Thymus (tissue), 14 donors: ENCODE results near the gene ANKRD13A. TPM values are rescaled to one million over a fixed set of nuclear protein-coding genes. Genes with fewer than 3 reads are reported as not detected.

ENCODE experiments used
- DNase-seq, 9 donors: peaks; one replicate each; pipeline ENCODE4 v3.0.0-alpha.2; 2013; ENCODE audit warnings: low spot score in 9 of 9, low read depth in 6 of 9, missing footprints in 1 of 9
- H3K27ac ChIP-seq, 2 donors: one replicate each; pipeline ENCODE4 v1.5.1; 2013; ENCODE audit warnings: control low read depth in 1 of 2, low read depth in 1 of 2, low read length in 1 of 2, mild to moderate bottlenecking in 1 of 2, moderate library complexity in 1 of 2
- H3K27me3 ChIP-seq, 2 donors: one replicate each; pipeline ENCODE4 v1.5.1; 2013; ENCODE audit warnings: low read length in 1 of 2; ENCODE audit not compliant: control insufficient read depth in 2 of 2, insufficient read depth in 1 of 2
- H3K36me3 ChIP-seq, 2 donors: one replicate each; pipeline ENCODE4 v1.5.1; 2013; ENCODE audit warnings: low read length in 1 of 2, mild to moderate bottlenecking in 1 of 2, moderate library complexity in 1 of 2; ENCODE audit not compliant: control insufficient read depth in 2 of 2, insufficient read depth in 2 of 2
- H3K4me1 ChIP-seq, 2 donors: one replicate each; pipeline ENCODE4 v1.5.1; 2013; ENCODE audit warnings: low read length in 2 of 2; ENCODE audit not compliant: control insufficient read depth in 2 of 2, insufficient read depth in 2 of 2
- H3K4me3 ChIP-seq, 2 donors: one replicate each; pipeline ENCODE4 v1.5.1; 2013; ENCODE audit warnings: low read length in 2 of 2, control low read depth in 1 of 2, mild to moderate bottlenecking in 1 of 2
- H3K9me3 ChIP-seq, 2 donors: one replicate each; pipeline ENCODE4 v1.5.1; 2013; ENCODE audit warnings: low read length in 1 of 2, mild to moderate bottlenecking in 1 of 2; ENCODE audit not compliant: control insufficient read depth in 2 of 2, insufficient read depth in 1 of 2
- WGBS: extraction: QIAGEN DNeasy Blood & Tissue Kit; methylation state at CpG from one replicate; pipeline ENCODE4 v1.1.7; 2013; 5-methylcytosine and 5-hydroxymethylcytosine counted together
- long read RNA-seq, 10 donors: transcript quantifications; one replicate each; lab custom pipeline, GENCODE V29; 2026
- polyA plus RNA-seq: library from polyadenylated mRNA; stranded (reverse); fragments of 200-250 nt; gene quantifications from one replicate; pipeline ENCODE4 v1.2.3, GENCODE V29; 2013
- total RNA-seq: library from RNA; stranded (reverse); fragments of 120-200 nt; gene quantifications from one replicate; pipeline ENCODE4 v1.2.4, GENCODE V29; 2013
- donor health status: healthy.

ANKRD13A gene
- total RNA-seq: 47.2 TPM
- polyA plus RNA-seq: 30.8 TPM
- long read RNA-seq, donor 1: 0 reads
- long read RNA-seq, donor 2: 0 reads
- long read RNA-seq, donor 3, full-length matches to known transcripts: 3 of 8 reads
- long read RNA-seq, donor 3, partial matches to known transcripts: 5 of 8 reads
- long read RNA-seq, donor 3, other reads (novel, unspliced or antisense): 0 of 8 reads
- long read RNA-seq, donor 4, full-length matches to known transcripts: 1 of 1 reads
- long read RNA-seq, donor 4, partial matches to known transcripts: 0 of 1 reads
- long read RNA-seq, donor 4, other reads (novel, unspliced or antisense): 0 of 1 reads
- long read RNA-seq, donor 5, full-length matches to known transcripts: 7 of 51 reads
- long read RNA-seq, donor 5, partial matches to known transcripts: 0 of 51 reads
- long read RNA-seq, donor 5, other reads (novel, unspliced or antisense): 44 of 51 reads
- long read RNA-seq, donor 6, full-length matches to known transcripts: 5 of 10 reads
- long read RNA-seq, donor 6, partial matches to known transcripts: 5 of 10 reads
- long read RNA-seq, donor 6, other reads (novel, unspliced or antisense): 0 of 10 reads
- long read RNA-seq, donor 7, full-length matches to known transcripts: 2 of 2 reads
- long read RNA-seq, donor 7, partial matches to known transcripts: 0 of 2 reads
- long read RNA-seq, donor 7, other reads (novel, unspliced or antisense): 0 of 2 reads
- long read RNA-seq, donor 8, full-length matches to known transcripts: 1 of 7 reads
- long read RNA-seq, donor 8, partial matches to known transcripts: 0 of 7 reads
- long read RNA-seq, donor 8, other reads (novel, unspliced or antisense): 6 of 7 reads
- long read RNA-seq, donor 9, full-length matches to known transcripts: 3 of 3 reads
- long read RNA-seq, donor 9, partial matches to known transcripts: 0 of 3 reads
- long read RNA-seq, donor 9, other reads (novel, unspliced or antisense): 0 of 3 reads
- long read RNA-seq, donor 10, full-length matches to known transcripts: 5 of 12 reads
- long read RNA-seq, donor 10, partial matches to known transcripts: 7 of 12 reads
- long read RNA-seq, donor 10, other reads (novel, unspliced or antisense): 0 of 12 reads

GRCh38 chr12:109998904-109999648 is at the start of gene ANKRD13A:
Gene ANKRD13A (plus strand): TSS chr12:109999430. CDS start chr12:109999689, 259 bp downstream.
- peak; percentile 73 to 96 (median 89) for DNase-seq
- under 1% methylated on average over 62 of the region's 62 CpGs for WGBS

GRCh38 chr12:109950625-109951024 is 48.6 kb upstream of the ANKRD13A start:
- H3K27ac ChIP-seq: no peak overlapping the region
- H3K27me3 ChIP-seq: no peaks in the 10 kb centered on the region
- H3K9me3 ChIP-seq: no peaks in the 10 kb centered on the region
- no peak for DNase-seq
- no peak overlapping the region for H3K4me3 ChIP-seq
- peaks cover 8 to 10% of the 10 kb centered on the region in 2 donors for H3K4me1 ChIP-seq
- peaks cover 58 to 82% of the 10 kb centered on the region in 2 donors for H3K36me3 ChIP-seq

More at GRCh38 chr12:109998904-109999648, at the start of gene ANKRD13A:
- Histone ChIP-seq H3K27me3 (peaks cover 0 to 4% of the 10 kb centered on the region in 2 donors), H3K4me3 (peak within 1 kb of the TSS; percentile 75 to 97), H3K9me3 (no peaks in the 10 kb centered on the region), H3K36me3 (peaks cover 7 to 10% of the 10 kb centered on the region in 2 donors), H3K4me1 (peaks cover 27 to 29% of the 10 kb centered on the region in 2 donors), H3K27ac (peak within 1 kb of the TSS; percentile 71 to 78)

- 95% methylated on average over 5 of the region's 5 CpGs for WGBS
- Histone ChIP-seq H3K27me3 (no peaks in the 10 kb centered on the region), H3K27ac (no peak overlapping the region), H3K4me1 (peaks cover 8 to 10% of the 10 kb centered on the region in 2 donors), H3K36me3 (peaks cover 60 to 84% of the 10 kb centered on the region in 2 donors), H3K9me3 (no peaks in the 10 kb centered on the region), H3K4me3 (no peak overlapping the region)
- no peak for DNase-seq
Observed at GRCh38 chr12:109951136-109951535, 48.1 kb upstream of the ANKRD13A start.

- Histone ChIP-seq H3K9me3 (no peaks in the 10 kb centered on the region), H3K4me1 (peaks cover 5 to 7% of the 10 kb centered on the region in 2 donors), H3K27ac (no peak overlapping the region), H3K27me3 (no peaks in the 10 kb centered on the region), H3K4me3 (no peak overlapping the region), H3K36me3 (peaks cover 60 to 83% of the 10 kb centered on the region in 2 donors)
- WGBS: 97% methylated on average over 7 of the region's 7 CpGs
- DNase-seq: no peak
Observed at GRCh38 chr12:109951751-109952150, 47.5 kb upstream of the ANKRD13A start.

GRCh38 chr12:109952160-109952858 is 46.9 kb upstream of the ANKRD13A start:
- WGBS: 97% methylated on average over 11 of the region's 11 CpGs
- Histone ChIP-seq H3K36me3 (peaks cover 58 to 82% of the 10 kb centered on the region in 2 donors), H3K27ac (no peak overlapping the region), H3K4me3 (no peak overlapping the region), H3K9me3 (no peaks in the 10 kb centered on the region), H3K4me1 (peaks cover 0 to 2% of the 10 kb centered on the region in 2 donors), H3K27me3 (no peaks in the 10 kb centered on the region)
- no peak for DNase-seq

- DNase-seq: no peak
- H3K36me3 ChIP-seq: peaks cover 55 to 77% of the 10 kb centered on the region in 2 donors
- H3K9me3 ChIP-seq: no peaks in the 10 kb centered on the region
- 98% methylated on average over 8 of the region's 8 CpGs for WGBS
- no peak overlapping the region for H3K4me3 ChIP-seq
- H3K4me1 ChIP-seq: no peaks in the 10 kb centered on the region
- no peaks in the 10 kb centered on the region for H3K27me3 ChIP-seq
- no peak overlapping the region for H3K27ac ChIP-seq
Observed at GRCh38 chr12:109952873-109953272, 46.4 kb upstream of the ANKRD13A start.

- Histone ChIP-seq H3K27me3 (no peaks in the 10 kb centered on the region), H3K4me3 (no peak overlapping the region), H3K9me3 (no peaks in the 10 kb centered on the region), H3K36me3 (peaks cover 53 to 76% of the 10 kb centered on the region in 2 donors), H3K27ac (no peak overlapping the region), H3K4me1 (no peaks in the 10 kb centered on the region)
- WGBS: 97% methylated on average over 5 of the region's 5 CpGs
- DNase-seq: no peak
Observed at GRCh38 chr12:109953656-109954055, 45.6 kb upstream of the ANKRD13A start.

GRCh38 chr12:109958374-109958773 is 40.9 kb upstream of the ANKRD13A start:
- Histone ChIP-seq H3K36me3 (peaks cover 46 to 73% of the 10 kb centered on the region in 2 donors), H3K4me1 (no peaks in the 10 kb centered on the region), H3K4me3 (no peak overlapping the region), H3K9me3 (no peaks in the 10 kb centered on the region), H3K27ac (no peak overlapping the region), H3K27me3 (no peaks in the 10 kb centered on the region)
- no peak for DNase-seq
- WGBS: over 99% methylated on average over 7 of the region's 7 CpGs
